Epithelial cell of esophagus (primary cell): ENCODE data around the gene BCL11B.

Experiments
- DNase-seq: peaks from one replicate; pipeline ENCODE4 v3.0.0; 2010; ENCODE audit warnings: low read depth
- H3K4me3 ChIP-seq: 2 replicates; pipeline ENCODE4 v1.5.1; 2011; ENCODE audit warnings: mild to moderate bottlenecking, low read length, control low read depth
- TF ChIP-seq, protein P1 (sequence below): IDR thresholded peaks from 2 replicates; pipeline ENCODE4 v1.5.1; 2011; ENCODE audit warnings: low read depth, mild to moderate bottlenecking, low read length, control low read depth, inconsistent platforms; ENCODE audit not compliant: insufficient read depth; ENCODE audit errors: missing control alignments

Gene BCL11B

DNA sequence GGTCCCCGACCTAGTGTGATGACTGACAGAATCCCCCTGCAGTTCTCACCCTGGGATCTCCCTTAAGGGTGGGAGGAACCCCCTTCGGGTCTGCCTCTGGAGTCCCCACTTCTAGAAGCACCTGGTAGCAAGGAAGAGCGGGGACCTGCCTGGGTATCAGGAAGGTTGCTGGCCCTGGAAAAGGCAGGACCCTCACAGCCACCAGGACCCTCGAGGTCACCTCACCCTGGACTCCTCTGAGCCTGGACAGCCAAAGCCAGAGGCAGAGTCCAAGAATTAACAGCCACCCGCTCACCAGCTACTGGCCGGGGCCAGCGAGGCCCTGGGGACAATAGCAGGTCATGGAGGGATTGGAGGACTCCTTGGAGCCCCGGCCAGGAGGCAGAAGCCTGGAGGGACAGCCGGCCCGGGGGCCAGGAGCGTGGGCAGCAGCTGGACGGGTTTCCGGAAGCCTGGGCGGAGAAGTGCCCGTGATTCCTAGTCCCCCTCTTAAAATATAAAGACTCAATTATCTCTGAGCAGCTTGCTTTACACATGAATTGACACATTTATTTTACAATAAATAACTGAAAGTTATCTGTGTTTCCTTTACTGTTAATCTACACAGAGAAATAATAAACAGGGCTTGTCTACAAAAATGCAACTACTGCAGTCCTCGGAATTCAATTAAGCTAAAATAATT, 17.5 kb downstream of the BCL11B start:
- TF ChIP-seq, protein P1, sequence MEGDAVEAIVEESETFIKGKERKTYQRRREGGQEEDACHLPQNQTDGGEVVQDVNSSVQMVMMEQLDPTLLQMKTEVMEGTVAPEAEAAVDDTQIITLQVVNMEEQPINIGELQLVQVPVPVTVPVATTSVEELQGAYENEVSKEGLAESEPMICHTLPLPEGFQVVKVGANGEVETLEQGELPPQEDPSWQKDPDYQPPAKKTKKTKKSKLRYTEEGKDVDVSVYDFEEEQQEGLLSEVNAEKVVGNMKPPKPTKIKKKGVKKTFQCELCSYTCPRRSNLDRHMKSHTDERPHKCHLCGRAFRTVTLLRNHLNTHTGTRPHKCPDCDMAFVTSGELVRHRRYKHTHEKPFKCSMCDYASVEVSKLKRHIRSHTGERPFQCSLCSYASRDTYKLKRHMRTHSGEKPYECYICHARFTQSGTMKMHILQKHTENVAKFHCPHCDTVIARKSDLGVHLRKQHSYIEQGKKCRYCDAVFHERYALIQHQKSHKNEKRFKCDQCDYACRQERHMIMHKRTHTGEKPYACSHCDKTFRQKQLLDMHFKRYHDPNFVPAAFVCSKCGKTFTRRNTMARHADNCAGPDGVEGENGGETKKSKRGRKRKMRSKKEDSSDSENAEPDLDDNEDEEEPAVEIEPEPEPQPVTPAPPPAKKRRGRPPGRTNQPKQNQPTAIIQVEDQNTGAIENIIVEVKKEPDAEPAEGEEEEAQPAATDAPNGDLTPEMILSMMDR, result no peak
- H3K4me3 ChIP-seq, result no peak overlapping the region
- DNase-seq, result no peak

DNA sequence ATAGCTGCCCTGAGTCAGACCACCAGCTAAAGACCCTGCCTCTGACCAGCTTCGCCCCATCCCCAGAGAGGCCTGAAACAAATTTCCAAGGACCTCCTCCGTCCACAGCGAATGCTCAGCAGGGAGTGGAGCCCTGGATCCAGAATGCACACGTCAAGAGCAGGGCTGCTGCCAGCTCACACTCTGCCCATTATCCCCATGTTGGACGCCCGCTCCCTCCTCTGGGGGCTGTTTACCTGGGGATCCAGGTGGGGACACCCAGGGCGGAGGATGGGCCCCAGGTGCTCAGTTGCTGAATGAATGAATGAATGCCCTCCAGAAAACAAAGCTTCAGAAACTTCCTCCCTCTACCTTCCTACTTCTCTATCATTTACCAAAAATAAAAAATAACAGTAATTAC, 18.1 kb downstream of the BCL11B start:
- TF ChIP-seq, protein P1, result no peak
- no peak for DNase-seq
- no peak overlapping the region for H3K4me3 ChIP-seq

DNA sequence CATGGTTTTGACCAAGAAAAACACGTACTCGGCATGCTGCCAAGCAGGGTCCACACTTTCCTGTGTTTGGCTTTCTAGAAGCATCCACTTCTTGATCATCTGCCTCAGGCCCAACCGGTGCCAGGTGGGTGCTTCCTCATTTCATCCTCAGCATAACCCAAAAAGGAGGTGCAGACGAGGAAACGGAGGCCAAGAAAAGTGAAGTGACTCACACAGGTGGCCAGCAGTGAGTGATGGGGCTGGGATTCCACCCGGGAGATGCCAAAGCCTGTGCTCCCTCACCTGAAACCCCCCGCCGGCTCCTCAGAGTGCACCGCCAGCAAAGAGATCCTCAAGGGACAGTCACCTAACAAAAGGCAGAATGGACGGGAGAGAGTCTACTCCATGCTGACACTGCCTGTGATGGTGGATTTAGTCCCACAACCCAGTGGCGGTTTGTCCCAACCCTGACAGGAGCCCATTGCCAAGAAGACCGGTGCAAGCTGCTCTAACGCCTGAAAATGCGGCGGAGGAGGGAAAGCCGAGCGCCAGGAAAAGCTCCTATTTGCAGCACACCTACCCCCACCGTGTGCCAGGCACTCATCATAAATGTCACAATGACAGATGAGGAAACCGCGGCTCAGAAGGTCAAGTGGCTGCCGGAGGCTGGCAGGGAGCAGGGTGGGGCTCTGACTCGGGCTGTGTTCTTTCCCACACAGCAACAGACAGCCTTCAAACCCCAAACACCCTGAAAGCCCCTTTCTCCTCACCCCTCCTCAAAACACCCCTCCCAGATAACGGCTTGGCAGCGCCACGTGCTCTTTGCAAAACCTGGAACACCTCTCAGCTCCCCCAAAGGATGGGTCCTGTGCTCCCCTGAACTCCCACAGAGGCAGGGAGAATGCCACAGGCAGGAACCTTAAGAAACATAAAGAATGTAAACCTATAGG, 18.8 kb downstream of the BCL11B start:
- H3K4me3 ChIP-seq, result no peak overlapping the region
- DNase-seq, result no peak
- TF ChIP-seq, protein P1, result no peak

DNA sequence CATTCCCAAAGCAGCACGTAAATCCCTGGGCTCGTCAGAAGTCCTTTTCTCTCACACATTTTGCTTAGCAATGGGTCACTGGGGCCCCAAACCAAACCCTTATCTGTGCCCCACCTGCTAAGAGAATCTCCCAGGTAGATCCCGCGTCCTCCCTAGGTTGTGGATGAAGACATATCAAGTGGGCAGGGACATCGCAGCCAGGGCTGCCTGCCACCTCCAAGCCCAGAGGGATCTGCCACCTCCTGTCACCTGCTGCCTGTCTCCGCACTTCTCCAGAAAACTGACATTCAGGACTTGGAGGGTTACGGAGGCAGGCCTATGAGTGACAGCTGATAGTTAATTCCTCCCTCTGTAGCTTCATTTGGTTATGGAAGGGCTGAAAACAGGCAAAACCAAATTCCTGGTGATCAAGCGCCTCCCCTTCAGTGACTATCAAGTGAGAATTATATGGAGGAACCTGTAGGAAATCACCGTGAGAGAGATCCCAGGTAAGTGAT, 19.5 kb downstream of the BCL11B start:
- TF ChIP-seq, protein P1, result no peak
- no peak overlapping the region for H3K4me3 ChIP-seq
- DNase-seq, result no peak

DNA sequence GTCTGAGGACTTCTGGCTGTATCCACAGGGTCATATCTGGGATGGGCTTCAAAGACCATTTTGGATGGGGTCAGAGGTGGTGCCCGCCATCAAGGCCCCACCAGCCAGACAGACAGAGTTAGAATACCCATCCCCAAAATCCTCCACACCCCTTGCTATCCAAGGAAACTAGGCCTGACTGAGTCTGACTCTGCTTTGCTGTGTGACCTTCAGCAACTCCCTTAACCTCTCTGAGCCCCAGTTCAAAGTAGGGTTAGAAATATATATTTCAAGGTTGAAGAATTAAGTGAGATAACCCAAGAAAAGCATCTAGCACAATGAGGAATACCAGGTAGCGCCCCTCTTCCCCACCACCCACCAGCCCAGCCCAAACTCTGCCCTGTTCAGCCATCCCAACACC, 20.3 kb downstream of the BCL11B start:
- no peak for DNase-seq
- no peak overlapping the region for H3K4me3 ChIP-seq
- TF ChIP-seq, protein P1, result no peak

DNA sequence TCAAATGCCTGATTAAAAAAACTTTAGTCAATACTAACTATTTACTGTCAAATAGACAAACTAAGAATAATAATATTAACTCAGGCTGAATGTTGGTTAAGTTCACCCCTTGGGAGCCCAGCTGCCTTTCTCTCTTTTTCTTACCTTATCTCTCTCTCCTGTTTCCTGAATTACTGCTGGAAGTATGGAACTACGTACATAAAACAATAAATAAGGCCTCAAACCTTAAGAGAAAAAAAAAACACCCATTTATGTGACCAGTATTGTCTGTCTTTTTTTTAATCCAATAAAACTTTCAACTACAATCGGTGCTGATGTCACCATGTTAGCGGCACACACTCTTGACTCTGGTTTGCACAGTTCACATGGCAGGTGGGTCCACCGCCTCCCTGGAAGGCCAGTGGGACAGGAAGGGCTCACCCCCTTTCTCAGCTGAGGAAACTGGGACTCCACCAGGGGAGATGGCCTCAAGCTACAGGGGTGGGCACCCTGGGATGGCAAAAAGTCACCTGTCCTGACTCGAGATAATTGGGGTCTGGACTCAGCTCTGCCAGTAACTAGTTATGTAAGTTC, 21.3 kb downstream of the BCL11B start:
- H3K4me3 ChIP-seq, result no peak overlapping the region
- TF ChIP-seq, protein P1, result no peak
- no peak for DNase-seq
